ENCODE results near the gene ZBTB16. TPM values are rescaled to one million over a fixed set of nuclear protein-coding genes. Genes with fewer than 3 reads are reported as not detected.

The ZBTB16 gene
- total RNA-seq, 1 donor from 2014 or later, result 39.4 TPM

DNA sequence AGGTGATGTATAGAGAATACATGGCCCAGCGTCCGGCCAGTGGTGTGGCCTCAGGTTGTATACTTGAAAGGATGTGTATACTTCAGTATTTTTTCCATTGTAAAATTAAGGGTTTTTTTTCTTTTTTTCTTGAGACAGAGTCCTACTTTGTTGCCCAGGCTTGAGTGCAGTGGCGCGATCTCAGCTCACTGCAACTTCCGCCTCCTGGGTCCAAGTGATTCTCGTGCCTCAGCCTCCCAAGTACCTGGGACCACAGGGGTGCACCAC, 15.8 kb downstream of the ZBTB16 start:
- Mint-ChIP-seq H3K36me3 (ENCODE audit: low read depth) (no peaks in the 10 kb centered on the region), H3K27me3 (ENCODE audit: low read depth) (no peaks in the 10 kb centered on the region), H3K27ac (ENCODE audit: unreplicated experiment) (no peak overlapping the region), H3K9me3 (no peaks in the 10 kb centered on the region), H3K4me3 (no peak overlapping the region), H3K4me1 (peaks cover 86% of the 10 kb centered on the region)
- TF ChIP-seq, protein P1, sequence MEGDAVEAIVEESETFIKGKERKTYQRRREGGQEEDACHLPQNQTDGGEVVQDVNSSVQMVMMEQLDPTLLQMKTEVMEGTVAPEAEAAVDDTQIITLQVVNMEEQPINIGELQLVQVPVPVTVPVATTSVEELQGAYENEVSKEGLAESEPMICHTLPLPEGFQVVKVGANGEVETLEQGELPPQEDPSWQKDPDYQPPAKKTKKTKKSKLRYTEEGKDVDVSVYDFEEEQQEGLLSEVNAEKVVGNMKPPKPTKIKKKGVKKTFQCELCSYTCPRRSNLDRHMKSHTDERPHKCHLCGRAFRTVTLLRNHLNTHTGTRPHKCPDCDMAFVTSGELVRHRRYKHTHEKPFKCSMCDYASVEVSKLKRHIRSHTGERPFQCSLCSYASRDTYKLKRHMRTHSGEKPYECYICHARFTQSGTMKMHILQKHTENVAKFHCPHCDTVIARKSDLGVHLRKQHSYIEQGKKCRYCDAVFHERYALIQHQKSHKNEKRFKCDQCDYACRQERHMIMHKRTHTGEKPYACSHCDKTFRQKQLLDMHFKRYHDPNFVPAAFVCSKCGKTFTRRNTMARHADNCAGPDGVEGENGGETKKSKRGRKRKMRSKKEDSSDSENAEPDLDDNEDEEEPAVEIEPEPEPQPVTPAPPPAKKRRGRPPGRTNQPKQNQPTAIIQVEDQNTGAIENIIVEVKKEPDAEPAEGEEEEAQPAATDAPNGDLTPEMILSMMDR (conservative IDR thresholded peaks at IDR 0.05), result no peak
- DNase-seq (ENCODE audit: low read depth, low spot score), result no peak

- TF ChIP-seq, protein P1 (conservative IDR thresholded peaks at IDR 0.05), result peak; percentile 72
- Mint-ChIP-seq H3K27me3 (ENCODE audit: low read depth) (no peaks in the 10 kb centered on the region), H3K36me3 (ENCODE audit: low read depth) (no peaks in the 10 kb centered on the region), H3K9me3 (no peaks in the 10 kb centered on the region), H3K4me3 (peak overlapping the region; percentile 40), H3K4me1 (peaks cover 90% of the 10 kb centered on the region), H3K27ac (ENCODE audit: unreplicated experiment) (peak overlapping the region; percentile 69)
- DNase-seq (ENCODE audit: low read depth, low spot score), result peak; percentile 62
These were observed 16.5 kb downstream of the ZBTB16 start for GRCh38 chr11:114075891-114076441.

DNA sequence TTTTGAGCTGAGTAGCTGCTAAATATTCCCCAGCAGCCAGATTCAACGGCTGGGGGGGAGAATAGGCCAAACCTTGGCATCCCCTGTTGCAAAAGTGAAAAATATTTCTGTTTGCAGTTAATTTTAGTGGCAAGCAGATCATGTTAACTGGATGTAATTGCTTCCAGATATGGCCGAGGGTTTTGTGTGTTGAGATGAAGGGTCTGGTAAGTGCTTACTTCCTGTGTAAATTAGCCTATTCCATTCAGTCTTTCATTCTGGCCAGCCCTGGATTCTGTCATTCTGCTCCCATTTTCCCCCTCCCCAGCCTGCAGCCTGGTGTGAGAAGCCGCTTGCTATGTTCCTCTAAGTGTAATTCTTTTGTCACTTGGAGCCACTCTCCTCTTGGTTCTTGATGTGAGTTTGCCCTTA, 17.4 kb downstream of the ZBTB16 start:
- Mint-ChIP-seq H3K4me3 (peak overlapping the region; percentile 50), H3K27ac (ENCODE audit: unreplicated experiment) (peak overlapping the region; percentile 93), H3K4me1 (peaks cover 90% of the 10 kb centered on the region), H3K36me3 (ENCODE audit: low read depth) (no peaks in the 10 kb centered on the region), H3K9me3 (no peaks in the 10 kb centered on the region), H3K27me3 (ENCODE audit: low read depth) (no peaks in the 10 kb centered on the region)
- no peak for DNase-seq (ENCODE audit: low read depth, low spot score)
- TF ChIP-seq, protein P1 (conservative IDR thresholded peaks at IDR 0.05), result no peak

- no peaks in the 10 kb centered on the region for H3K36me3 Mint-ChIP-seq (ENCODE audit: low read depth)
- peaks cover 90% of the 10 kb centered on the region for H3K4me1 Mint-ChIP-seq
- H3K4me3 Mint-ChIP-seq, result peak overlapping the region; percentile 8
- H3K27me3 Mint-ChIP-seq (ENCODE audit: low read depth), result no peaks in the 10 kb centered on the region
- TF ChIP-seq, protein P1 (conservative IDR thresholded peaks at IDR 0.05), result no peak
- no peak for DNase-seq (ENCODE audit: low read depth, low spot score)
- no peak overlapping the region for H3K27ac Mint-ChIP-seq (ENCODE audit: unreplicated experiment)
- H3K9me3 Mint-ChIP-seq, result no peaks in the 10 kb centered on the region
These were observed 18.2 kb downstream of the ZBTB16 start for GRCh38 chr11:114077482-114078305.

- Mint-ChIP-seq H3K9me3 (no peaks in the 10 kb centered on the region), H3K27me3 (ENCODE audit: low read depth) (no peaks in the 10 kb centered on the region), H3K4me3 (peak overlapping the region; percentile 8), H3K36me3 (ENCODE audit: low read depth) (no peaks in the 10 kb centered on the region), H3K27ac (ENCODE audit: unreplicated experiment) (no peak overlapping the region), H3K4me1 (peaks cover 92% of the 10 kb centered on the region)
- TF ChIP-seq, protein P1 (conservative IDR thresholded peaks at IDR 0.05), result no peak
- no peak for DNase-seq (ENCODE audit: low read depth, low spot score)
These were observed 18.9 kb downstream of the ZBTB16 start for GRCh38 chr11:114078423-114078822.
